ENCODE results near the gene KCP. TPM values are rescaled to one million over a fixed set of nuclear protein-coding genes. Genes with fewer than 3 reads are reported as not detected.

The KCP gene
- total RNA-seq, 1 experiment from 2014 or later = 1.6 TPM

DNA sequence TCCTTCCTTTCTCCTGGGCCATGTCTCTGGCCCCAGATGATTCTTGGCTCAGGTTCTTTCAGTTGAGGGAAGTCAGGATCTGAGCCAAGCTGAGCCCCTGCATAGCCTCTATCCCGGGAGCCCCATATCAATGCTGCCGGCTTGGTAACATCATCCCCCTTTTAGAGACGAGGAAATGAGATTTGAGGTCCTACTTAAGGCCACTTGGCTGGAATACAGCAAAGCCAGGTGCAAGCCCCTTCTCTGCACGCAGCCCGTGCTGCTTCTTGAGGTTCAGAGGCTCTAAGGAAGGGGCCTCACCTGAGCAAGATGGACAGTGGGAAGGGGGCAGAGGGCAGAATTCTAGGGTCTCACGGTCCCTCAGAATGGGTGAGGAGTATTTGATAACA, 24.8 kb upstream of the KCP start:
- Histone ChIP-seq H3K27ac (ENCODE audit: low read depth, low read length) (no peak overlapping the region), H3K27me3 (ENCODE audit: insufficient read depth, low read length) (no peaks in the 10 kb centered on the region), H3K36me3 (ENCODE audit: control insufficient read depth in 1 of 2, insufficient read depth in 2 of 2, low read length in 2 of 2) (no peaks in the 10 kb centered on the region), H4K20me1 (ENCODE audit: insufficient read depth) (no peaks in the 10 kb centered on the region), H3K4me1 (ENCODE audit: control insufficient read depth in 1 of 2, insufficient read depth in 2 of 2, low read length in 2 of 2) (peaks cover 10 to 22% of the 10 kb centered on the region in 2 experiments; a peak in 3 of 4 replicates), H3K9me2 (ENCODE audit: insufficient read depth) (no peaks in the 10 kb centered on the region), H3K9me3 (ENCODE audit: control insufficient read depth in 1 of 2, insufficient read depth in 1 of 2, low read depth in 1 of 2, low read length in 2 of 2) (no peaks in the 10 kb centered on the region), H3K4me2 (ENCODE audit: low read length) (no peak overlapping the region), H3K9ac (ENCODE audit: low read length) (no peak overlapping the region), H2AFZ (ENCODE audit: low read depth, low read length, poor library complexity, severe bottlenecking) (no peak overlapping the region), H3K79me2 (ENCODE audit: insufficient read depth, low read length) (no peaks in the 10 kb centered on the region), H3K4me3 (replicated peaks in 1 of 2; ENCODE audit: low read depth in 1 of 2, low read length in 2 of 2) (no peak overlapping the region)
- ChIA-PET RAD21 (ENCODE audit: low non-redundant PET in 1 of 2, low total read pairs in 2 of 2, uncharacterized antibody in 2 of 2, unreplicated experiment in 2 of 2) (no interaction called here), CTCF (no interaction called here), POLR2A (no interaction called here)
- intact Hi-C loops (cut with micrococcal nuclease) = no loop called here
- BruUV-seq (replicated peaks) = no TSS peak
- DNase-seq (ENCODE audit: low read depth, low spot score) (no peak), ATAC-seq (no peak)
- TF ChIP-seq ZFX (IDR thresholded peaks at IDR 0.05) (no peak), CEBPB (IDR thresholded peaks at IDR 0.05; ENCODE audit: low read depth) (no peak), SIN3A (IDR thresholded peaks at IDR 0.05; ENCODE audit: low read depth) (no peak), CBX3 (IDR thresholded peaks at IDR 0.05; ENCODE audit: low read depth) (no peak), FOSL1 (IDR thresholded peaks at IDR 0.05; ENCODE audit: low read depth) (no peak), ELF1 (IDR thresholded peaks at IDR 0.05; ENCODE audit: borderline replicate concordance, low read depth) (no peak), TCF7L2 (IDR thresholded peaks at IDR 0.05; ENCODE audit: borderline replicate concordance, extremely low read depth, insufficient read depth, insufficient read length) (no peak), JUND (IDR thresholded peaks at IDR 0.05) (no peak), ZNF274 (IDR thresholded peaks at IDR 0.05; ENCODE audit: low read depth, low read length) (no peak), EGR1 (IDR thresholded peaks at IDR 0.05; ENCODE audit: low read depth) (no peak), EZH2 (IDR thresholded peaks at IDR 0.05) (no peak), POLR2A (IDR thresholded peaks at IDR 0.05; ENCODE audit: borderline replicate concordance, extremely low read depth, insufficient read depth, insufficient read length) (no peak), SRF (IDR thresholded peaks at IDR 0.05; ENCODE audit: low read depth) (no peak)
- TF ChIP-seq, protein P1, sequence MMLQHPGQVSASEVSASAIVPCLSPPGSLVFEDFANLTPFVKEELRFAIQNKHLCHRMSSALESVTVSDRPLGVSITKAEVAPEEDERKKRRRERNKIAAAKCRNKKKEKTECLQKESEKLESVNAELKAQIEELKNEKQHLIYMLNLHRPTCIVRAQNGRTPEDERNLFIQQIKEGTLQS (IDR thresholded peaks at IDR 0.05) = no peak
- TF ChIP-seq, protein P2, sequence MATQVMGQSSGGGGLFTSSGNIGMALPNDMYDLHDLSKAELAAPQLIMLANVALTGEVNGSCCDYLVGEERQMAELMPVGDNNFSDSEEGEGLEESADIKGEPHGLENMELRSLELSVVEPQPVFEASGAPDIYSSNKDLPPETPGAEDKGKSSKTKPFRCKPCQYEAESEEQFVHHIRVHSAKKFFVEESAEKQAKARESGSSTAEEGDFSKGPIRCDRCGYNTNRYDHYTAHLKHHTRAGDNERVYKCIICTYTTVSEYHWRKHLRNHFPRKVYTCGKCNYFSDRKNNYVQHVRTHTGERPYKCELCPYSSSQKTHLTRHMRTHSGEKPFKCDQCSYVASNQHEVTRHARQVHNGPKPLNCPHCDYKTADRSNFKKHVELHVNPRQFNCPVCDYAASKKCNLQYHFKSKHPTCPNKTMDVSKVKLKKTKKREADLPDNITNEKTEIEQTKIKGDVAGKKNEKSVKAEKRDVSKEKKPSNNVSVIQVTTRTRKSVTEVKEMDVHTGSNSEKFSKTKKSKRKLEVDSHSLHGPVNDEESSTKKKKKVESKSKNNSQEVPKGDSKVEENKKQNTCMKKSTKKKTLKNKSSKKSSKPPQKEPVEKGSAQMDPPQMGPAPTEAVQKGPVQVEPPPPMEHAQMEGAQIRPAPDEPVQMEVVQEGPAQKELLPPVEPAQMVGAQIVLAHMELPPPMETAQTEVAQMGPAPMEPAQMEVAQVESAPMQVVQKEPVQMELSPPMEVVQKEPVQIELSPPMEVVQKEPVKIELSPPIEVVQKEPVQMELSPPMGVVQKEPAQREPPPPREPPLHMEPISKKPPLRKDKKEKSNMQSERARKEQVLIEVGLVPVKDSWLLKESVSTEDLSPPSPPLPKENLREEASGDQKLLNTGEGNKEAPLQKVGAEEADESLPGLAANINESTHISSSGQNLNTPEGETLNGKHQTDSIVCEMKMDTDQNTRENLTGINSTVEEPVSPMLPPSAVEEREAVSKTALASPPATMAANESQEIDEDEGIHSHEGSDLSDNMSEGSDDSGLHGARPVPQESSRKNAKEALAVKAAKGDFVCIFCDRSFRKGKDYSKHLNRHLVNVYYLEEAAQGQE (IDR thresholded peaks at IDR 0.05; ENCODE audit: low read depth) = no peak
- TF ChIP-seq, protein P3, sequence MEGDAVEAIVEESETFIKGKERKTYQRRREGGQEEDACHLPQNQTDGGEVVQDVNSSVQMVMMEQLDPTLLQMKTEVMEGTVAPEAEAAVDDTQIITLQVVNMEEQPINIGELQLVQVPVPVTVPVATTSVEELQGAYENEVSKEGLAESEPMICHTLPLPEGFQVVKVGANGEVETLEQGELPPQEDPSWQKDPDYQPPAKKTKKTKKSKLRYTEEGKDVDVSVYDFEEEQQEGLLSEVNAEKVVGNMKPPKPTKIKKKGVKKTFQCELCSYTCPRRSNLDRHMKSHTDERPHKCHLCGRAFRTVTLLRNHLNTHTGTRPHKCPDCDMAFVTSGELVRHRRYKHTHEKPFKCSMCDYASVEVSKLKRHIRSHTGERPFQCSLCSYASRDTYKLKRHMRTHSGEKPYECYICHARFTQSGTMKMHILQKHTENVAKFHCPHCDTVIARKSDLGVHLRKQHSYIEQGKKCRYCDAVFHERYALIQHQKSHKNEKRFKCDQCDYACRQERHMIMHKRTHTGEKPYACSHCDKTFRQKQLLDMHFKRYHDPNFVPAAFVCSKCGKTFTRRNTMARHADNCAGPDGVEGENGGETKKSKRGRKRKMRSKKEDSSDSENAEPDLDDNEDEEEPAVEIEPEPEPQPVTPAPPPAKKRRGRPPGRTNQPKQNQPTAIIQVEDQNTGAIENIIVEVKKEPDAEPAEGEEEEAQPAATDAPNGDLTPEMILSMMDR (IDR thresholded peaks at IDR 0.05 in 2 of 3, conservative IDR thresholded peaks at IDR 0.05 in 1 of 3; ENCODE audit: borderline replicate concordance in 1 of 3, insufficient read depth in 1 of 3, low read depth in 2 of 3, low read length in 2 of 3) = no peak
- TF ChIP-seq, protein P4, sequence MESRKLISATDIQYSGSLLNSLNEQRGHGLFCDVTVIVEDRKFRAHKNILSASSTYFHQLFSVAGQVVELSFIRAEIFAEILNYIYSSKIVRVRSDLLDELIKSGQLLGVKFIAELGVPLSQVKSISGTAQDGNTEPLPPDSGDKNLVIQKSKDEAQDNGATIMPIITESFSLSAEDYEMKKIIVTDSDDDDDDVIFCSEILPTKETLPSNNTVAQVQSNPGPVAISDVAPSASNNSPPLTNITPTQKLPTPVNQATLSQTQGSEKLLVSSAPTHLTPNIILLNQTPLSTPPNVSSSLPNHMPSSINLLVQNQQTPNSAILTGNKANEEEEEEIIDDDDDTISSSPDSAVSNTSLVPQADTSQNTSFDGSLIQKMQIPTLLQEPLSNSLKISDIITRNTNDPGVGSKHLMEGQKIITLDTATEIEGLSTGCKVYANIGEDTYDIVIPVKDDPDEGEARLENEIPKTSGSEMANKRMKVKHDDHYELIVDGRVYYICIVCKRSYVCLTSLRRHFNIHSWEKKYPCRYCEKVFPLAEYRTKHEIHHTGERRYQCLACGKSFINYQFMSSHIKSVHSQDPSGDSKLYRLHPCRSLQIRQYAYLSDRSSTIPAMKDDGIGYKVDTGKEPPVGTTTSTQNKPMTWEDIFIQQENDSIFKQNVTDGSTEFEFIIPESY (IDR thresholded peaks at IDR 0.05; ENCODE audit: extremely low read depth, insufficient replicate concordance, low read length) = no peak

Data from HCT116 (cell line).